ENCODE measurements around the gene IQCN. TPM values are rescaled to one million over a fixed set of nuclear protein-coding genes. Genes with fewer than 3 reads are reported as not detected.

IQCN gene
- total RNA-seq, 1 experiment from 2014 or later = 0.61 TPM

GRCh38 chr19:18269070-18269723, 5.1 kb downstream of the IQCN start:
- H3K27me3 Mint-ChIP-seq (ENCODE audit: low read depth) = peaks cover 11% of the 10 kb centered on the region
- no peak for DNase-seq (ENCODE audit: low spot score)
- H3K4me3 Mint-ChIP-seq = no peak overlapping the region
- no peaks in the 10 kb centered on the region for H3K9me3 Mint-ChIP-seq
- ATAC-seq = no peak
- CTCF ChIA-PET = interaction anchor here (0.8 to 1.7 kb wide), 6 partner anchors 10 to 59 kb away, joined by 3 to 6 read pairs (median 4); partner anchors contain the start of gene LSM4
- POLR2A ChIA-PET = interaction anchor here (0.7 to 1.2 kb wide), 2 partner anchors 8 to 12 kb away, joined by 3 read pairs; partner anchors contain the start of gene JUND
- no peak for TF ChIP-seq FOXP4 (CRISPR knock-in tag; IDR thresholded peaks at IDR 0.05)
- no peak for TF ChIP-seq FOXK1 (CRISPR knock-in tag; IDR thresholded peaks at IDR 0.05)
- TF ChIP-seq ZNF423 (CRISPR knock-in tag; IDR thresholded peaks at IDR 0.05) = no peak
- TF ChIP-seq PRRX2 (CRISPR knock-in tag; IDR thresholded peaks at IDR 0.05) = no peak
- no peak for TF ChIP-seq SMAD4 (CRISPR knock-in tag; IDR thresholded peaks at IDR 0.05)
- TF ChIP-seq, protein P1, sequence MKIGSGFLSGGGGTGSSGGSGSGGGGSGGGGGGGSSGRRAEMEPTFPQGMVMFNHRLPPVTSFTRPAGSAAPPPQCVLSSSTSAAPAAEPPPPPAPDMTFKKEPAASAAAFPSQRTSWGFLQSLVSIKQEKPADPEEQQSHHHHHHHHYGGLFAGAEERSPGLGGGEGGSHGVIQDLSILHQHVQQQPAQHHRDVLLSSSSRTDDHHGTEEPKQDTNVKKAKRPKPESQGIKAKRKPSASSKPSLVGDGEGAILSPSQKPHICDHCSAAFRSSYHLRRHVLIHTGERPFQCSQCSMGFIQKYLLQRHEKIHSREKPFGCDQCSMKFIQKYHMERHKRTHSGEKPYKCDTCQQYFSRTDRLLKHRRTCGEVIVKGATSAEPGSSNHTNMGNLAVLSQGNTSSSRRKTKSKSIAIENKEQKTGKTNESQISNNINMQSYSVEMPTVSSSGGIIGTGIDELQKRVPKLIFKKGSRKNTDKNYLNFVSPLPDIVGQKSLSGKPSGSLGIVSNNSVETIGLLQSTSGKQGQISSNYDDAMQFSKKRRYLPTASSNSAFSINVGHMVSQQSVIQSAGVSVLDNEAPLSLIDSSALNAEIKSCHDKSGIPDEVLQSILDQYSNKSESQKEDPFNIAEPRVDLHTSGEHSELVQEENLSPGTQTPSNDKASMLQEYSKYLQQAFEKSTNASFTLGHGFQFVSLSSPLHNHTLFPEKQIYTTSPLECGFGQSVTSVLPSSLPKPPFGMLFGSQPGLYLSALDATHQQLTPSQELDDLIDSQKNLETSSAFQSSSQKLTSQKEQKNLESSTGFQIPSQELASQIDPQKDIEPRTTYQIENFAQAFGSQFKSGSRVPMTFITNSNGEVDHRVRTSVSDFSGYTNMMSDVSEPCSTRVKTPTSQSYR (CRISPR knock-in tag; IDR thresholded peaks at IDR 0.05) = no peak
- no peak for TF ChIP-seq ESRRA (CRISPR knock-in tag; IDR thresholded peaks at IDR 0.05; ENCODE audit: borderline replicate concordance)
- no peak overlapping the region for H3K27ac Mint-ChIP-seq
- no peaks in the 10 kb centered on the region for H3K36me3 Mint-ChIP-seq
- H3K4me1 Mint-ChIP-seq = no peaks in the 10 kb centered on the region

- no peaks in the 10 kb centered on the region for H3K36me3 Mint-ChIP-seq
- DNase-seq (ENCODE audit: low spot score) (no peak), ATAC-seq (no peak)
- peaks cover 3% of the 10 kb centered on the region for H3K27me3 Mint-ChIP-seq (ENCODE audit: low read depth)
- H3K4me3 Mint-ChIP-seq = no peak overlapping the region
- no peak overlapping the region for H3K27ac Mint-ChIP-seq
- CTCF ChIA-PET = interaction anchor here (1.5 to 1.7 kb wide), 2 partner anchors 11 to 61 kb away, joined by 6 to 8 read pairs; a partner anchor contains a TSS
- H3K4me1 Mint-ChIP-seq = no peaks in the 10 kb centered on the region
- POLR2A ChIA-PET = no interaction called here
- H3K9me3 Mint-ChIP-seq = no peaks in the 10 kb centered on the region
- TF ChIP-seq SMAD4 (CRISPR knock-in tag; IDR thresholded peaks at IDR 0.05) (no peak), FOXK1 (CRISPR knock-in tag; IDR thresholded peaks at IDR 0.05) (no peak), JUN (CRISPR knock-in tag; IDR thresholded peaks at IDR 0.05) (no peak), NR2C2 (CRISPR knock-in tag; IDR thresholded peaks at IDR 0.05) (no peak), ZNF317 (CRISPR knock-in tag; IDR thresholded peaks at IDR 0.05; ENCODE audit: borderline replicate concordance, low read depth) (no peak), GABPB1 (CRISPR knock-in tag; IDR thresholded peaks at IDR 0.05) (no peak), RORB (CRISPR knock-in tag; IDR thresholded peaks at IDR 0.05) (no peak)
- TF ChIP-seq, protein P2, sequence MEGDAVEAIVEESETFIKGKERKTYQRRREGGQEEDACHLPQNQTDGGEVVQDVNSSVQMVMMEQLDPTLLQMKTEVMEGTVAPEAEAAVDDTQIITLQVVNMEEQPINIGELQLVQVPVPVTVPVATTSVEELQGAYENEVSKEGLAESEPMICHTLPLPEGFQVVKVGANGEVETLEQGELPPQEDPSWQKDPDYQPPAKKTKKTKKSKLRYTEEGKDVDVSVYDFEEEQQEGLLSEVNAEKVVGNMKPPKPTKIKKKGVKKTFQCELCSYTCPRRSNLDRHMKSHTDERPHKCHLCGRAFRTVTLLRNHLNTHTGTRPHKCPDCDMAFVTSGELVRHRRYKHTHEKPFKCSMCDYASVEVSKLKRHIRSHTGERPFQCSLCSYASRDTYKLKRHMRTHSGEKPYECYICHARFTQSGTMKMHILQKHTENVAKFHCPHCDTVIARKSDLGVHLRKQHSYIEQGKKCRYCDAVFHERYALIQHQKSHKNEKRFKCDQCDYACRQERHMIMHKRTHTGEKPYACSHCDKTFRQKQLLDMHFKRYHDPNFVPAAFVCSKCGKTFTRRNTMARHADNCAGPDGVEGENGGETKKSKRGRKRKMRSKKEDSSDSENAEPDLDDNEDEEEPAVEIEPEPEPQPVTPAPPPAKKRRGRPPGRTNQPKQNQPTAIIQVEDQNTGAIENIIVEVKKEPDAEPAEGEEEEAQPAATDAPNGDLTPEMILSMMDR (IDR thresholded peaks at IDR 0.05) = no peak
- TF ChIP-seq, protein P3, sequence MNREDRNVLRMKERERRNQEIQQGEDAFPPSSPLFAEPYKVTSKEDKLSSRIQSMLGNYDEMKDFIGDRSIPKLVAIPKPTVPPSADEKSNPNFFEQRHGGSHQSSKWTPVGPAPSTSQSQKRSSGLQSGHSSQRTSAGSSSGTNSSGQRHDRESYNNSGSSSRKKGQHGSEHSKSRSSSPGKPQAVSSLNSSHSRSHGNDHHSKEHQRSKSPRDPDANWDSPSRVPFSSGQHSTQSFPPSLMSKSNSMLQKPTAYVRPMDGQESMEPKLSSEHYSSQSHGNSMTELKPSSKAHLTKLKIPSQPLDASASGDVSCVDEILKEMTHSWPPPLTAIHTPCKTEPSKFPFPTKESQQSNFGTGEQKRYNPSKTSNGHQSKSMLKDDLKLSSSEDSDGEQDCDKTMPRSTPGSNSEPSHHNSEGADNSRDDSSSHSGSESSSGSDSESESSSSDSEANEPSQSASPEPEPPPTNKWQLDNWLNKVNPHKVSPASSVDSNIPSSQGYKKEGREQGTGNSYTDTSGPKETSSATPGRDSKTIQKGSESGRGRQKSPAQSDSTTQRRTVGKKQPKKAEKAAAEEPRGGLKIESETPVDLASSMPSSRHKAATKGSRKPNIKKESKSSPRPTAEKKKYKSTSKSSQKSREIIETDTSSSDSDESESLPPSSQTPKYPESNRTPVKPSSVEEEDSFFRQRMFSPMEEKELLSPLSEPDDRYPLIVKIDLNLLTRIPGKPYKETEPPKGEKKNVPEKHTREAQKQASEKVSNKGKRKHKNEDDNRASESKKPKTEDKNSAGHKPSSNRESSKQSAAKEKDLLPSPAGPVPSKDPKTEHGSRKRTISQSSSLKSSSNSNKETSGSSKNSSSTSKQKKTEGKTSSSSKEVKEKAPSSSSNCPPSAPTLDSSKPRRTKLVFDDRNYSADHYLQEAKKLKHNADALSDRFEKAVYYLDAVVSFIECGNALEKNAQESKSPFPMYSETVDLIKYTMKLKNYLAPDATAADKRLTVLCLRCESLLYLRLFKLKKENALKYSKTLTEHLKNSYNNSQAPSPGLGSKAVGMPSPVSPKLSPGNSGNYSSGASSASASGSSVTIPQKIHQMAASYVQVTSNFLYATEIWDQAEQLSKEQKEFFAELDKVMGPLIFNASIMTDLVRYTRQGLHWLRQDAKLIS (CRISPR knock-in tag; IDR thresholded peaks at IDR 0.05; ENCODE audit: borderline replicate concordance) = no peak
- TF ChIP-seq, protein P4, sequence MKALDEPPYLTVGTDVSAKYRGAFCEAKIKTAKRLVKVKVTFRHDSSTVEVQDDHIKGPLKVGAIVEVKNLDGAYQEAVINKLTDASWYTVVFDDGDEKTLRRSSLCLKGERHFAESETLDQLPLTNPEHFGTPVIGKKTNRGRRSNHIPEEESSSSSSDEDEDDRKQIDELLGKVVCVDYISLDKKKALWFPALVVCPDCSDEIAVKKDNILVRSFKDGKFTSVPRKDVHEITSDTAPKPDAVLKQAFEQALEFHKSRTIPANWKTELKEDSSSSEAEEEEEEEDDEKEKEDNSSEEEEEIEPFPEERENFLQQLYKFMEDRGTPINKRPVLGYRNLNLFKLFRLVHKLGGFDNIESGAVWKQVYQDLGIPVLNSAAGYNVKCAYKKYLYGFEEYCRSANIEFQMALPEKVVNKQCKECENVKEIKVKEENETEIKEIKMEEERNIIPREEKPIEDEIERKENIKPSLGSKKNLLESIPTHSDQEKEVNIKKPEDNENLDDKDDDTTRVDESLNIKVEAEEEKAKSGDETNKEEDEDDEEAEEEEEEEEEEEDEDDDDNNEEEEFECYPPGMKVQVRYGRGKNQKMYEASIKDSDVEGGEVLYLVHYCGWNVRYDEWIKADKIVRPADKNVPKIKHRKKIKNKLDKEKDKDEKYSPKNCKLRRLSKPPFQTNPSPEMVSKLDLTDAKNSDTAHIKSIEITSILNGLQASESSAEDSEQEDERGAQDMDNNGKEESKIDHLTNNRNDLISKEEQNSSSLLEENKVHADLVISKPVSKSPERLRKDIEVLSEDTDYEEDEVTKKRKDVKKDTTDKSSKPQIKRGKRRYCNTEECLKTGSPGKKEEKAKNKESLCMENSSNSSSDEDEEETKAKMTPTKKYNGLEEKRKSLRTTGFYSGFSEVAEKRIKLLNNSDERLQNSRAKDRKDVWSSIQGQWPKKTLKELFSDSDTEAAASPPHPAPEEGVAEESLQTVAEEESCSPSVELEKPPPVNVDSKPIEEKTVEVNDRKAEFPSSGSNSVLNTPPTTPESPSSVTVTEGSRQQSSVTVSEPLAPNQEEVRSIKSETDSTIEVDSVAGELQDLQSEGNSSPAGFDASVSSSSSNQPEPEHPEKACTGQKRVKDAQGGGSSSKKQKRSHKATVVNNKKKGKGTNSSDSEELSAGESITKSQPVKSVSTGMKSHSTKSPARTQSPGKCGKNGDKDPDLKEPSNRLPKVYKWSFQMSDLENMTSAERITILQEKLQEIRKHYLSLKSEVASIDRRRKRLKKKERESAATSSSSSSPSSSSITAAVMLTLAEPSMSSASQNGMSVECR (CRISPR knock-in tag; IDR thresholded peaks at IDR 0.05; ENCODE audit: borderline replicate concordance) = no peak
Measured at GRCh38 chr19:18266771-18267686, 7.2 kb downstream of the IQCN start.

Data from WTC11 (cell line).